Breast epithelium (tissue), 4 donors: ENCODE results near the gene PYGB. TPM values are rescaled to one million over a fixed set of nuclear protein-coding genes. Genes with fewer than 3 reads are reported as not detected.

Experiments used
- DNase-seq, 2 donors: peaks; one replicate each; pipeline ENCODE4 v3.0.0-alpha.2; 2019; ENCODE audit warnings: low spot score in 2 of 2
- H3K27ac ChIP-seq, 2 donors: fragments of 200-600 bp; sonication (generic) in 1 of 2; one replicate each; pipeline ENCODE4 v1.5.1; 2016 to 2019; ENCODE audit warnings: mild to moderate bottlenecking in 1 of 2
- H3K27me3 ChIP-seq, 2 donors: fragments of 200-600 bp; sonication (generic) in 1 of 2; one replicate each; pipeline versions ENCODE4 v1.5.1 to v1.6.0; 2017 to 2019; ENCODE audit warnings: control low read depth in 1 of 2, mild to moderate bottlenecking in 1 of 2
- H3K36me3 ChIP-seq: fragments of 200-600 bp; one replicate; pipeline ENCODE4 v1.5.1; 2019
- H3K4me1 ChIP-seq, 2 donors: fragments of 200-600 bp; sonication (generic); one replicate each; pipeline ENCODE4 v1.5.1; 2016 to 2019; ENCODE audit warnings: control low read depth in 1 of 2
- H3K4me3 ChIP-seq, 3 donors: fragments of 200-600 bp; sonication (generic); 1 replicate in 2 of 3; 2 replicates in 1 of 3; pipeline ENCODE4 v1.5.1; 2016 to 2019; ENCODE audit warnings: mild to moderate bottlenecking in 3 of 3, moderate library complexity in 2 of 3
- H3K9me3 ChIP-seq, 2 donors: fragments of 200-600 bp; sonication (generic) in 1 of 2; one replicate each; pipeline ENCODE4 v1.5.1; 2016 to 2019; ENCODE audit warnings: control low read depth in 1 of 2
- POLR2A ChIP-seq: fragments of 450-650 bp; IDR thresholded peaks from one replicate; pipeline ENCODE4 v1.6.1; 2016; ENCODE audit warnings: antibody characterized with exemption, mild to moderate bottlenecking, moderate library complexity
- POLR2AphosphoS5 ChIP-seq, 3 donors: sonication (generic); formaldehyde crosslinking; IDR thresholded peaks; one replicate each; pipeline ENCODE4 v1.6.1; 2017; ENCODE audit warnings: antibody characterized with exemption in 3 of 3
- intact Hi-C: fragments of 100-400 bp; cut with DNase I; formaldehyde crosslinking; loops from one replicate; pipeline ENCODE4 v1.15.1; 2023; ENCODE audit warnings: low total_unique reads
- total RNA-seq, 3 donors: library from RNA; depleted of rRNA; stranded (reverse); fragments of >200 nt; gene quantifications; one replicate each; pipeline ENCODE4 v1.1.0, GENCODE V29; 2016
- TF ChIP-seq, protein P1 (sequence below), 3 donors: fragments of 450-650 bp; IDR thresholded peaks; one replicate each; pipeline ENCODE4 v1.5.1; 2016 to 2017; ENCODE audit warnings: antibody characterized with exemption in 3 of 3, mild to moderate bottlenecking in 3 of 3, moderate library complexity in 3 of 3

PYGB gene
- total RNA-seq, 3 donors from 2014 or later, result 95.7 to 128 (median 121) TPM

DNA sequence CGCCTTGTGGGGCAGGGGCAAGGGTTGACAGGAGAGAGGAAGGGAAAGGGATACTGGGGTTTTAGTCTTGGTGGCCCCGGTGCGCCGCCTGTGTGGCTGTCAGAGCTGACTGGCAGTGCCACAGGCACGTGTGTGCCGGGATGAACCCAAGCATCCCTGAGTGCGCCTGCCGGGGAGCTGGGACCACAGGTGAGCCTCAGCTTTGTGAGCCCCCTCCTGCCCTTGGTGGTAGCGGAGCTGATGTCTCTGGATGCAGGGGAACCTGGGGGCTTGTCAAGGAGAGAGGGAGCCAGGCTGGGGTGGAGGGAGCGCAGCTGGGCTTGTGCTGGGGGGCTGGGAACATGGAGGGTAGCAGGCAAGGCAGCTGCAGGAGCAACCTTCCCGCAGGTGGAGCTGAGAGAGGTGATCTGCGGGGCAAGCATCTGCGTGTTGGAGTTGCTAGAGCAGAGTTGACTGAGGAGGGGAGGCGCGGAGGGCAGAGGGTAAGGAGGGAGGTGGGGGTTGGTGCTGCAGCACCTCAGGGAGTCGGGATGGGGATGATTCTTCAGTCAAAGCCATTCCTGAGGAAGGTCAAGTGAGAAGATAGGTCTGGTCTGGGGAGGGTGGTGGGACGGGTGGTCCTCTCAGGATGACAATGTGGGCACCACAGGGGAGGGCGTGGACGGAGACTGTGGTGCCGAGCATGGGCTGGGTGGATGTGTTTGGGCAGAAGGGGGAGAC, 28.1 kb downstream of the PYGB start:
- TF ChIP-seq, protein P1, sequence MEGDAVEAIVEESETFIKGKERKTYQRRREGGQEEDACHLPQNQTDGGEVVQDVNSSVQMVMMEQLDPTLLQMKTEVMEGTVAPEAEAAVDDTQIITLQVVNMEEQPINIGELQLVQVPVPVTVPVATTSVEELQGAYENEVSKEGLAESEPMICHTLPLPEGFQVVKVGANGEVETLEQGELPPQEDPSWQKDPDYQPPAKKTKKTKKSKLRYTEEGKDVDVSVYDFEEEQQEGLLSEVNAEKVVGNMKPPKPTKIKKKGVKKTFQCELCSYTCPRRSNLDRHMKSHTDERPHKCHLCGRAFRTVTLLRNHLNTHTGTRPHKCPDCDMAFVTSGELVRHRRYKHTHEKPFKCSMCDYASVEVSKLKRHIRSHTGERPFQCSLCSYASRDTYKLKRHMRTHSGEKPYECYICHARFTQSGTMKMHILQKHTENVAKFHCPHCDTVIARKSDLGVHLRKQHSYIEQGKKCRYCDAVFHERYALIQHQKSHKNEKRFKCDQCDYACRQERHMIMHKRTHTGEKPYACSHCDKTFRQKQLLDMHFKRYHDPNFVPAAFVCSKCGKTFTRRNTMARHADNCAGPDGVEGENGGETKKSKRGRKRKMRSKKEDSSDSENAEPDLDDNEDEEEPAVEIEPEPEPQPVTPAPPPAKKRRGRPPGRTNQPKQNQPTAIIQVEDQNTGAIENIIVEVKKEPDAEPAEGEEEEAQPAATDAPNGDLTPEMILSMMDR (IDR thresholded peaks at IDR 0.05), result no peak
- TF ChIP-seq POLR2AphosphoS5 (IDR thresholded peaks at IDR 0.05), result no peak
- no peak for TF ChIP-seq POLR2A
- intact Hi-C loops, result no loop called here
- Histone ChIP-seq H3K4me3 (no peak overlapping the region), H3K4me1 (peaks cover 3 to 9% of the 10 kb centered on the region in 2 donors), H3K27me3 (no peaks in the 10 kb centered on the region), H3K9me3 (no peaks in the 10 kb centered on the region), H3K36me3 (peaks cover 4% of the 10 kb centered on the region), H3K27ac (no peak overlapping the region)
- peak; percentile 16 to 34 for DNase-seq

DNA sequence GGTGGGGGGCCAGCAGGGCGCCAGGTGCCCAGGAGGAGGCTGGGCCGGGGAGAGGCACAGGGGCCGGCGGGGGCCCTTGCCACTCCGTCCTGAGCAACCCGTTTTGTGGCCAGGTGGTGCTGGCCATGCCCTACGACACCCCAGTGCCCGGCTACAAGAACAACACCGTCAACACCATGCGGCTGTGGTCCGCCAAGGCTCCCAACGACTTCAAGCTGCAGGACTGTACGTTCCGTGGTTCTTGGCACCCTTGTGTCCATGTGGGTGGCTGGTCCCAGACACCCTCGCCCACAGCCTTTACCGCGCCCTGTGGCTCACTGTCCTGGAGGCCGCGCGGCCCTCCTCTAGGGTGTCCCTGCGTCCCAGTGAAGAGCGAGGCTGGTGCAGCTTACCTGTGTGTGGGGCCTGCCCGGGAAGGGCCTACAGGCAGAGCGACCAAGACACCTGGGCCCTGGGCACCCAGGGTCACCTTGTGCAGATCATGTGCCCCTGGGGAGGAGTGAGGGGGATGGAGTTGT, 28.7 kb downstream of the PYGB start:
- TF ChIP-seq POLR2AphosphoS5 (IDR thresholded peaks at IDR 0.05) (no peak), POLR2A (no peak)
- TF ChIP-seq, protein P1 (IDR thresholded peaks at IDR 0.05), result no peak
- no peak overlapping the region for H3K27ac ChIP-seq
- no peaks in the 10 kb centered on the region for H3K9me3 ChIP-seq
- H3K27me3 ChIP-seq, result no peaks in the 10 kb centered on the region
- DNase-seq, result peak in 1 of 2 donors; percentile 13
- peaks cover 4% of the 10 kb centered on the region for H3K36me3 ChIP-seq
- peaks cover 3 to 9% of the 10 kb centered on the region in 2 donors for H3K4me1 ChIP-seq
- no peak overlapping the region for H3K4me3 ChIP-seq
- intact Hi-C loops, result no loop called here

DNA sequence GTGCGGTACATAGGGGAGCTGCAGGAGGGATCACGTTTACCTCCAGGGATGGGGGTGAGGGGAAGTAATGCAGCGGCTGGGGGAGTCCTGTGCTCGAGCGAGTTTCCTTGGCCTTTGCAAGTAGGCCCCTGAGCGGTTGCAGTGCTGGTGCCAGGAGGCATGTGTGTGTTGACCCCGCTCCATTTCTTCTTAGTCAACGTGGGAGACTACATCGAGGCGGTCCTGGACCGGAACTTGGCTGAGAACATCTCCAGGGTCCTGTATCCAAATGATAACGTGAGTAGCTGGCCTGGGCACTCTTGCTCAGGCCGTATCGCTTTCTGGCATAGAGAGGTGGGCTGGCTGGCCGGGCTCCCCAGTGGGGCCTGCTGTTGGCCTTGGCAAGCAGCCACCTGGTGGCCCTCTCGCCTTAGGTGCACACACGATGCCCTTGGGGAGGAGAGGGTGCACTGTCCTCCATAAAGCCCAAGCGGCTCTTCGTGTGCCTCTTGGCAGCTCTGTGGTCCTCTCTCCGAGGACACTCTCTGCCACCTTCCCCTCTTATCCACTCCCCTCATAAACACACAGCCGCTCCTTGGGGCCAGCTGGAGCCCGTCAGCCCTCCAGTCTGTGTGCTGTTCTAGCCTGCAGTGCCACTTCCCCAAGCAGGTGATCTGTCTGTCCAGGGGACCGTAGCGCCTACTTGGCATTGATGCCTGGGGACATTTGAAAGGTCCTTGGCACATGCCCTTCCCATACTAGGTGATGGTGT, 29.3 kb downstream of the PYGB start:
- no peak overlapping the region for H3K27ac ChIP-seq
- DNase-seq, result peak; percentile 15 to 37

DNA sequence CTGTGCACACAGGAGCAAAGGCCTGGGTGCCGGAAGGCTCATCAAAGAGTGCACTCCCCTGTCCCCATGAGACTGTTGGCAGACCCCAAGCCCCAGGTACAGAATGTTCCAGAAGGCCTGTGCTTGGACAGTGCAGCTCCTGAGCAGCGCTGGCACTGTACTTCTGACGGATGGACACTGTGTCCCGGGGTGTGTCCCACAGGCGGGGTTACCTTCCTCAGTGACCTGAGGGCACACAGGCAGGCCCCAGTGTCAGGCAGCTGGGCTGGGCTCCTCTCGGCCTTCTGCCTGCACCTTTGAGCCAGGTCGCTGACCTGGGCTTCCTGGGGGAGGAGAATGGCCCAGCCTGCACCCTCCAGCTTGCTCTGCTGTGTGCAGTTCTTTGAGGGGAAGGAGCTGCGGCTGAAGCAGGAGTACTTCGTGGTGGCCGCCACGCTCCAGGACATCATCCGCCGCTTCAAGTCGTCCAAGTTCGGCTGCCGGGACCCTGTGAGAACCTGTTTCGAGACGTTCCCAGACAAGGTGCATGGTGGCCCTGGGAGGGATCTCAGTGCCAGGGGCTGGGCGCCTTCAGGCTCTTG, 30.1 kb downstream of the PYGB start:
- intact Hi-C loops, result no loop called here
- H3K4me1 ChIP-seq, result peaks cover 3 to 9% of the 10 kb centered on the region in 2 donors
- H3K4me3 ChIP-seq, result no peak overlapping the region
- DNase-seq, result peak in 1 of 2 donors; percentile 49
- no peaks in the 10 kb centered on the region for H3K9me3 ChIP-seq
- H3K36me3 ChIP-seq, result peaks cover 5% of the 10 kb centered on the region
- no peak overlapping the region for H3K27ac ChIP-seq
- TF ChIP-seq POLR2AphosphoS5 (IDR thresholded peaks at IDR 0.05) (no peak), POLR2A (no peak)
- TF ChIP-seq, protein P1 (IDR thresholded peaks at IDR 0.05), result no peak
- H3K27me3 ChIP-seq, result no peaks in the 10 kb centered on the region

More for the DNA sequence above, 29.3 kb downstream of the PYGB start:
- Histone ChIP-seq H3K4me1 (peaks cover 3 to 9% of the 10 kb centered on the region in 2 donors), H3K27me3 (no peaks in the 10 kb centered on the region), H3K4me3 (no peak overlapping the region), H3K36me3 (peaks cover 4% of the 10 kb centered on the region), H3K9me3 (no peaks in the 10 kb centered on the region)
- TF ChIP-seq POLR2A (no peak), POLR2AphosphoS5 (IDR thresholded peaks at IDR 0.05) (no peak)
- TF ChIP-seq, protein P1 (IDR thresholded peaks at IDR 0.05), result no peak
- intact Hi-C loops, result no loop called here
